Measurements from ENCODE around the gene GPR21. TPM values are rescaled to one million over a fixed set of nuclear protein-coding genes. Genes with fewer than 3 reads are reported as not detected.
A peak's percentile ranks its signal among the peaks of the same experiment; 100 is the strongest.

Gene GPR21
- total RNA-seq, 2 experiments from 2014 or later, result 0.31 TPM; not detected in 1

GRCh38 chr9:123059472-123060220 lies 26.2 kb downstream of the GPR21 start:
- ChIA-PET POLR2A (no interaction called here), CTCF (no interaction called here)
- H3K27me3 Mint-ChIP-seq, result no peaks in the 10 kb centered on the region
- H3K4me3 Mint-ChIP-seq, result no peak overlapping the region
- DNase-seq, result no peak
- intact Hi-C loops (cut with micrococcal nuclease), result no loop called here
- H3K9me3 Mint-ChIP-seq, result no peaks in the 10 kb centered on the region
- H3K27ac Mint-ChIP-seq, result no peak overlapping the region
- H3K4me1 Mint-ChIP-seq (ENCODE audit: low read depth), result peaks cover 5% of the 10 kb centered on the region
- peaks cover 2% of the 10 kb centered on the region for H3K36me3 Mint-ChIP-seq

GRCh38 chr9:123061216-123061615 lies 27.7 kb downstream of the GPR21 start:
- CTCF ChIA-PET, result no interaction called here
- POLR2A ChIA-PET, result no interaction called here
- peaks cover 5% of the 10 kb centered on the region for H3K4me1 Mint-ChIP-seq (ENCODE audit: low read depth)
- no peak for DNase-seq
- H3K27ac Mint-ChIP-seq, result no peak overlapping the region
- peaks cover 7% of the 10 kb centered on the region for H3K36me3 Mint-ChIP-seq
- H3K27me3 Mint-ChIP-seq, result no peaks in the 10 kb centered on the region
- H3K9me3 Mint-ChIP-seq, result no peaks in the 10 kb centered on the region
- H3K4me3 Mint-ChIP-seq, result no peak overlapping the region
- intact Hi-C loops (cut with micrococcal nuclease), result no loop called here

GRCh38 chr9:123062351-123063176 lies 29.1 kb downstream of the GPR21 start:
- Mint-ChIP-seq H3K27me3 (no peaks in the 10 kb centered on the region), H3K36me3 (peaks cover 10% of the 10 kb centered on the region), H3K4me3 (no peak overlapping the region), H3K4me1 (ENCODE audit: low read depth) (peaks cover 5% of the 10 kb centered on the region), H3K9me3 (no peaks in the 10 kb centered on the region), H3K27ac (no peak overlapping the region)
- intact Hi-C loops (cut with micrococcal nuclease), result no loop called here
- DNase-seq, result no peak
- POLR2A ChIA-PET, result no interaction called here
- CTCF ChIA-PET, result no interaction called here

- Mint-ChIP-seq H3K27me3 (no peaks in the 10 kb centered on the region), H3K36me3 (peaks cover 10% of the 10 kb centered on the region), H3K9me3 (no peaks in the 10 kb centered on the region), H3K4me1 (ENCODE audit: low read depth) (peaks cover 5% of the 10 kb centered on the region), H3K27ac (no peak overlapping the region), H3K4me3 (no peak overlapping the region)
- intact Hi-C loops (cut with micrococcal nuclease), result no loop called here
- CTCF ChIA-PET, result no interaction called here
- no peak for DNase-seq
- POLR2A ChIA-PET, result no interaction called here
These were observed 29.7 kb downstream of the GPR21 start for GRCh38 chr9:123063177-123063598.

GRCh38 chr9:123063896-123064295 lies 30.4 kb downstream of the GPR21 start:
- no peaks in the 10 kb centered on the region for H3K9me3 Mint-ChIP-seq
- peaks cover 11% of the 10 kb centered on the region for H3K36me3 Mint-ChIP-seq
- H3K27ac Mint-ChIP-seq, result no peak overlapping the region
- peaks cover 7% of the 10 kb centered on the region for H3K4me1 Mint-ChIP-seq (ENCODE audit: low read depth)
- ChIA-PET CTCF (no interaction called here), POLR2A (no interaction called here)
- no peak overlapping the region for H3K4me3 Mint-ChIP-seq
- no peak for DNase-seq
- no peaks in the 10 kb centered on the region for H3K27me3 Mint-ChIP-seq
- intact Hi-C loops (cut with micrococcal nuclease), result no loop called here

GRCh38 chr9:123064716-123065115 lies 31.2 kb downstream of the GPR21 start:
- Mint-ChIP-seq H3K9me3 (no peaks in the 10 kb centered on the region), H3K27me3 (no peaks in the 10 kb centered on the region), H3K36me3 (peaks cover 12% of the 10 kb centered on the region), H3K4me3 (no peak overlapping the region), H3K27ac (no peak overlapping the region), H3K4me1 (ENCODE audit: low read depth) (peaks cover 9% of the 10 kb centered on the region)
- no peak for DNase-seq
- intact Hi-C loops (cut with micrococcal nuclease), result no loop called here
- POLR2A ChIA-PET, result no interaction called here
- CTCF ChIA-PET, result no interaction called here

- Mint-ChIP-seq H3K27me3 (no peaks in the 10 kb centered on the region), H3K36me3 (peaks cover 15% of the 10 kb centered on the region), H3K4me3 (no peak overlapping the region), H3K9me3 (no peaks in the 10 kb centered on the region), H3K4me1 (ENCODE audit: low read depth) (peaks cover 10% of the 10 kb centered on the region), H3K27ac (no peak overlapping the region)
- ChIA-PET CTCF (no interaction called here), POLR2A (no interaction called here)
- no peak for DNase-seq
- intact Hi-C loops (cut with micrococcal nuclease), result no loop called here
These were observed 31.7 kb downstream of the GPR21 start for GRCh38 chr9:123065196-123065595.

- Mint-ChIP-seq H3K27ac (no peak overlapping the region), H3K27me3 (no peaks in the 10 kb centered on the region), H3K9me3 (no peaks in the 10 kb centered on the region), H3K4me3 (no peak overlapping the region), H3K4me1 (ENCODE audit: low read depth) (peaks cover 15% of the 10 kb centered on the region), H3K36me3 (peaks cover 26% of the 10 kb centered on the region)
- intact Hi-C loops (cut with micrococcal nuclease), result no loop called here
- POLR2A ChIA-PET, result no interaction called here
- DNase-seq, result no peak
- CTCF ChIA-PET, result no interaction called here
These were observed 33.7 kb downstream of the GPR21 start for GRCh38 chr9:123067136-123067535.

GRCh38 chr9:123069010-123069481 lies 35.6 kb downstream of the GPR21 start:
- POLR2A ChIA-PET, result no interaction called here

GRCh38 chr9:123070198-123070597 lies 36.7 kb downstream of the GPR21 start:
- CTCF ChIA-PET, result interaction anchor here (1.0 kb wide), 1 partner anchor 278 kb away, joined by 3 read pairs; no protein-coding TSS in a partner anchor
- Mint-ChIP-seq H3K4me3 (no peak overlapping the region), H3K27me3 (no peaks in the 10 kb centered on the region), H3K9me3 (no peaks in the 10 kb centered on the region), H3K4me1 (ENCODE audit: low read depth) (peaks cover 15% of the 10 kb centered on the region), H3K36me3 (peaks cover 30% of the 10 kb centered on the region), H3K27ac (no peak overlapping the region)
- intact Hi-C loops (cut with micrococcal nuclease), result no loop called here
- peak; percentile 35 for DNase-seq
- POLR2A ChIA-PET, result no interaction called here

More at GRCh38 chr9:123069010-123069481, 35.6 kb downstream of the GPR21 start:
- peaks cover 32% of the 10 kb centered on the region for H3K36me3 Mint-ChIP-seq
- no peaks in the 10 kb centered on the region for H3K27me3 Mint-ChIP-seq
- peaks cover 15% of the 10 kb centered on the region for H3K4me1 Mint-ChIP-seq (ENCODE audit: low read depth)
- no peak overlapping the region for H3K4me3 Mint-ChIP-seq
- H3K27ac Mint-ChIP-seq, result no peak overlapping the region
- H3K9me3 Mint-ChIP-seq, result no peaks in the 10 kb centered on the region
- intact Hi-C loops (cut with micrococcal nuclease), result no loop called here
- CTCF ChIA-PET, result interaction anchor here (0.6 to 1.3 kb wide), 3 partner anchors 281 to 525 kb away, joined by 3 to 5 read pairs (median 3); no protein-coding TSS in a partner anchor
- DNase-seq, result no peak

- CTCF ChIA-PET, result no interaction called here
These were observed 39.0 kb downstream of the GPR21 start for GRCh38 chr9:123072407-123072995.

GRCh38 chr9:123073441-123073840 lies 40.0 kb downstream of the GPR21 start:
- Mint-ChIP-seq H3K9me3 (no peaks in the 10 kb centered on the region), H3K27ac (no peak overlapping the region), H3K4me3 (no peak overlapping the region), H3K36me3 (peaks cover 21% of the 10 kb centered on the region), H3K4me1 (ENCODE audit: low read depth) (peaks cover 15% of the 10 kb centered on the region), H3K27me3 (no peaks in the 10 kb centered on the region)
- intact Hi-C loops (cut with micrococcal nuclease), result no loop called here
- ChIA-PET CTCF (no interaction called here), POLR2A (interaction anchor here (0.6 kb wide), 1 partner anchor 152 kb away, joined by 3 read pairs; no protein-coding TSS in a partner anchor)
- no peak for DNase-seq

More at GRCh38 chr9:123072407-123072995, 39.0 kb downstream of the GPR21 start:
- intact Hi-C loops (cut with micrococcal nuclease), result no loop called here
- no peak overlapping the region for H3K4me3 Mint-ChIP-seq
- H3K9me3 Mint-ChIP-seq, result no peaks in the 10 kb centered on the region
- no peaks in the 10 kb centered on the region for H3K27me3 Mint-ChIP-seq
- peaks cover 21% of the 10 kb centered on the region for H3K36me3 Mint-ChIP-seq
- POLR2A ChIA-PET, result no interaction called here
- H3K27ac Mint-ChIP-seq, result no peak overlapping the region
- DNase-seq, result no peak
- peaks cover 15% of the 10 kb centered on the region for H3K4me1 Mint-ChIP-seq (ENCODE audit: low read depth)

Measured in activated CD4-positive, alpha-beta memory T cell treated with anti-CD3 and anti-CD28 coated beads for 36 hours (primary cell).